ENCODE measurements around the gene CPS1.

CPS1 gene

DNA sequence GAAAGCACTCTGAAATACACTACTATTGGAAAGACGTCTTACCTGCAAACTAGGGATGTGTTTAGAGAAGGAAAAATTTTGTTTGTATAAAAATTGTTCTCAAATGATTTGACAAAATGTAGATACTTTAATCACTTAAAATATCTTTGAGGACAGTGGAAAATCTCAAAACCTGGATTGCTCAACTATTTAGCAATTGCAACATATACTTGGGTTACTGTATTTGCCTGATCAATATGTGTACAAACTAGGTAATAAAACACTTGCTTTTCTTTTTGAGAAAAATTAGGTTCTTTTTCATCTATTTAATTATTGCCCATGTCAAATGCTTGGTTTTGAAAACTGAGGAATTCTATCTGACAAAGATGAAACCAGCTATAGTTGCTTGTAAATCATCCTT, 60.9 kb downstream of the CPS1 start:
- no peak for DNase-seq

DNA sequence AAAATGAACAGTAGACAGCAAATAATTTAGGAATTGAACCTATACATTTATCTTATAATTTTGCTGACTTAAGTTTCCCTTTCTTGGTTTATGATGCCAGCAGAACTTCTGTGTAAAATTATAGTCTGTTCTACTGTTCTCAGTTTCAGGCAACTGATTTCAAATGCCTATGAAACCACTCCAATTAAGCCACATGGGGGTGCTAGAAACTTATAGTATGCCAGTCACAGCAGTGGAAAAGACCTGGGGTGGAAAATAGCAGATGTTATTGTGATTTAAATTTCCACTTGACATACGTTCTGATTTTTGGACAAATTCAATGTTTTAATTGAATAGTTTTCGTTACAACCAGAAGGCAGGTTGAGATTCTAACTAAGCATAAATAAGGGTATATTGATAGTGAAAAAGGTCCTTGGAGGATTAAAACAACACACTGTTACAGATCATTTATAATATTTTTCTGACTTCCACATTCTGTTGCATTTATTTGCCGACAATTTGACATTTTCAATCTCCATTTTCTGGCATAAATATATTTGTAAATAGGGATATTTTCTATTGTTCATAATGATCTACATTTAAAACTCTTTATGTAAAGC, 61.4 kb downstream of the CPS1 start:
- DNase-seq: peak; percentile 11

DNA sequence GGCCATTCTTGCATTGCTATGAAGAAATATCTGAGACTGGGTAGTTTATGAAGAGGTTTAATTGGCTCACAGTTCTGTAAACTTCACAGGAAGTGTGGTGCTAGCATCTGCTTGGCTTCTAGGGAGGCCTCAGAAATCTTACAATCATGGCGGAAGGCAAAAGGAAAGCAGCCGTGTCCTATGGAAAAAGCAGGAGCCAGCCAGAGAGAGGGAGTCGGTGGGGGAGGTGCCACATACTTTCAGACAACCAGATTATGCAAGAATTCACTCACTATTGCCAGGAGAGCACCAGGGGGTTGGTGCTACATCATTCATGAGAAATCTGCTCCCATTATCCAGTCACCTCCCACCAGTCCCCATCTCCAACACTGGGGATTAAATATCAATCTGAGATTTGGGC, 64.1 kb downstream of the CPS1 start:
- peak; percentile 3 for DNase-seq

DNA sequence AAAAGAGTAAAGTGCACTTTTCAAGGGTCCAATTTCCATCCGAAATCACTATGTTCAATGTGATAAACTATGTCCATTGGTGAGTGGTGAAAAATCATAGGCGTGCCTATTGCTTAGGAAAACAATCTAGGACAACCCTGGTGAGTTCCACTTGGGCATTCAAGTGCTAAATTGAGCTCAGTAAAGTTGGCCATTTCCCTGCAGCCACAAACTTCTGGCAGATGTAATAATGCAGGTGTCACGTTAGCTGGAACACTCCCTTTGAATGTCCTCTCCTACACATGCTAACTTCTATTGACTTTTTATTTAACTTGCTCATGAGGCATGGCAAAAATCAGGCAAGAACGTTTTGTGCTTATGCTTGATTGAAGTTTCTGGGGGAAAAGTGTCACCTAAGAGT, 67.1 kb downstream of the CPS1 start:
- DNase-seq: no peak

DNA sequence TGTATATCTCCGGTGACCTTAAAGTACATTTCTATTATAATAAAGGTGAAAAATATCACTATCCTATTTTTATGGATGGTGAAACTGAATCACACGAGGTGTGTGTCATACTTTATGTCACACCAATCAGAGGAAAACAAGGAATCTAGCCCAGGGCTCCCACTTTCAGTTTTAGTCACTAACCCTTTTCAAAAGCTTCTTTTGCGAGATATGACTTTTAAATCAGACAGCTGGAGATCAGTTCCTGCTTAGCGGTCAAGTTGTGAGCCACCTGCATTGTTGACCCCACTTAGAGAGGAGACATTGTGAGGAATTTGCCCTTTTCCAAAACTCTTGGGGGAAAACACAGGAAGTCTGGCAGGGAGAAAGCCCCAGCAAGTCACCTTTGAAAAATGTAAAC, 70.5 kb downstream of the CPS1 start:
- no peak for DNase-seq

DNA sequence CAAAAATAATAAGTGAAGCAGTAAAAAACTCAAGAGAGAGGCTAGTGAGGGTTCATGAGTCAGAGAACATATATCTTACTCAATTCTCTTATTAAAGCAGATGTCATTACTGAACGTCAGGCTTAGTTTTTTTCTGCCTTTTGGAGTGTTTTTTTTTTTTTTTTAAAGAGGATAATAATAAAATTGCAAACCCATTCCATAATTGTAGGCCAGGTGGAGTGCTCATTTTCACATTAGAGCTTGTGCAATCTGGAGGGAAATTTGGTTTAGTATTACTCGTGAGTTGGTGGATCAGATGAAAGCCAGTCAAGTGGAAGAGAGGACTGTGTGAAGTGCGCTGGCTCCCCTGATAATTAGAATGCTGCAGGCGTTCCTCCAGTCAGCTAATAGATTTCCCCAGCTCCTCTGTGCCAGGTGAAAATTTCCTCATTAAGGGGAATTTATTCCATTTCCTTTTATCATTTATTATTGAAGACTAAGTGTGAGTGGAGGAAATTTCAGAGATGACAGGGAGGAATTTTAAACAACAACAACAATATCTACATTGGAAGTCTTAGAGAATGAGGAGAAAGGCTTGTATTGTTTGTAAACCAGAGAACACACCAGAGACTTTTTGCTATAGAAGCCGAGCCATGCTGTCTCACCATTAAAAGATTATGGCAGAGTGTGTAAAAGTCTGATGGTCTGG, 74.6 kb downstream of the CPS1 start:
- no peak for DNase-seq

DNA sequence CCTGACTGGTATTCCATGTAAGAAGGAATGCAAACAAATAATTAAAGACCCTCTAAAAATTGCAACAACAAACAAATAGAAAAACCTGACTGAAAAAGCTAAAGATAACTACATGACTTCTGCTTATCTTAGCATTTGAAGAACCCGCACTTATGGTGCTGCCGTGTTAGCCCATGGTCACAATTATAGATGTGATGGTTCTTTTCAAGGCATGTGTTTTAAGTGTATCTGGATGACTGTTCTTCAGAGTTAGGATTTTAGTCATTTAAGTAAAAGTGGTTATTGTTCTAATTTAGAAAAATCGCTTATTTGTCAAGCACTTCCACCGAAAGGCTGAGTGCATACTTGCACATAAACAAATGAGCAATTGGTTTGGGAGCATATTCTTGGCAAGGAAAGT, 77.3 kb downstream of the CPS1 start:
- DNase-seq: no peak

DNA sequence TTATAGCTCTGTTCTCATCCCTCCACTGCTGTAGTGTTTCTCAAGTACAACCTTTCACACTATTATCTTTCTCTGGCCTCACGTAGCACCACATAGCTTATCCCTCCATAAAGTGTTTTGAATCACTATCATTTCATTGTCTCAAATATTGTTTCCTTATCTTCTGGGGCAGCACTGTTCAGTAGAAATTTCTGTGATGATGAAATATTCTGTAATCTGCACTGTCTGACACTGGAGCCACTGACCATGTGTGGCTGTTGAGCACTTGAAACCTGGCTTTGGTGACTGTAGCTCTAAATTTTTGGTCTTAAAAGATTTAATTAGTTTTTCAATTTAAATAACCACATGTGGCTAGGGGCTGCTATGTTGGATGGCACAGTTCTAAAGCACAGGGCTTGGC, 78.9 kb downstream of the CPS1 start:
- DNase-seq: no peak

DNA sequence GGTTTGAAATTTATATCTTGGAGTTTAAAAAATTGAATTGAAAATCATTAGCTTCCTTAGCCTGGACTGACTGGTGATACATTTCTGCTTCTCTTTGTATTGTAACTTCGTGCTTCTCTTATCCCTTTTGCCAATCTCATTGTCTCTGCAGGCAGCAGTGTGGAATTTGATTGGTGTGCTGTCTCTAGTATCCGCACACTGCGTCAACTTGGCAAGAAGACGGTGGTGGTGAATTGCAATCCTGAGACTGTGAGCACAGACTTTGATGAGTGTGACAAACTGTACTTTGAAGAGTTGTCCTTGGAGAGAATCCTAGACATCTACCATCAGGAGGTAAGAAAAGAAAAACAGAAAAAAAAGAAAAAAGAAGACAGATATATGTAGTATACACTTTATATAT, 85.9 kb downstream of the CPS1 start:
- DNase-seq: no peak

DNA sequence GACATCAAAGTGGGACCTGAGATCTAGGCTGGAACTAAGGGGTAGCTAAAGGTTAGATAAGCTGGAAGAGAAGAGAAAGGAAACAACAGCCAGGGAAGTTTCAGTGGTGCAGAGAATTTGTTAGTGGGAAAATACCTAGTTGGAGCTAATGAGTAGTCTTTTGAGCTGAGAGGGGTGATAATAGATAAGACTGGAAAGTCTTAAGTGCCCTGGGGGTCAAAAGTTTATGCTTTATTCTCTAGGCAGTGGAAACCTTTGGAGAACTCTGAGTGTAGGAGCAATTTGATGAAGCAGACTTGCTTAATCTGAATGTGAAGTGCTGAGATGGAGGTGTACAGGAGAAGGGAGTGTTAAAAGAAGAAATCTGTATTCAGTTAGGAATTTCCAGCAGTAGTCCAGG, 90.8 kb downstream of the CPS1 start:
- no peak for DNase-seq

DNA sequence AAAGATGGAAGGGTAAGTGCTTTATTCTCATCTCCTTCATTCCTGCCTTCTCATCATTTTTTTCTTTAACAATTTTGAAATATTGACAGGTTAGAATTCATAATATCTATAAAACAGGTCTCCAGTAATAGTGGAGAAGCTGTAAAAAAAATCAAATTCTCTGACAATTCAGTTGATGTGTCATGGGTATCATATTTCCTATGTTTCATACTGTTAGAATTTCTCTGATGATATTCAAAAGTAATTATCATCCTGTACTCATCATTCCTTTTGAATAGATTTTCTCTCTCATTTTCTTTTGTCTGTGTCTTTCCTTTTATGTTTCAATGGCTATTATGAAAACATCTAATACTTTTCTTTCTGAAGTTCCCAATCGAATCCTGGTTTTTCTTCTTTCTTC, 97.7 kb downstream of the CPS1 start:
- no peak for DNase-seq

DNA sequence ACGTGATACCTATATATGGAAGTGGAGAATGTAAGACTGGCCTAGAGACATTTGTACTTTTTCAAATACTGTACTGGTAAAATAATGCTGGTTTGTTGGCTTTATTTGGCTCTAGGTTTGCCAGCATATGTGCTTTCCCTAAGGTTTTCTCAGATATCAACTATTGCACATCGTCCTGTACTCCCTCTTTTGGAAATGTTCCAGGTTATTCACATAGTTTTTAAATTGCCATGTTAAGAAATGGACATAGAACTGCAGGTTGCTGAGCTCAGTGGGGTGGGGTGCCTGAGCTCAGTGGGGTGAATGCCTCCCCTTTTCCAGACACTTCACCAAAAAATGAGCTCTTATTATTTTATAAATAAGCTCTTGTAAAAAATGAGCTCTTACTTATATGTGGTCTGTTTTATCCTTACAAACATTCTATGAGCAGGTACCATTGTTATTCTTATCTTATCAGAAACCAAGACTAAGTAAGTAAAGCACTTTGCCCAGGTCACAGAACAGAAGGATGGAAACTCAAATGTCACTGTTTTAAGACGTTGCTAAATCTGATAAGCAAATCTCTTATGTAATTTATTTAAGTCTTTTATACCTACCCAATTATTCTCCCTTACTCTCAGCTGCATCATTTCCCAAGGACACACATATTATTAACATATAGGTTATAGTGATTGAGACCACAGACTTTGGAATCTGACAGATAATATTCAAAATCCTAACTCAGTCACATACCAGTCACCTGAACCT, 99.0 kb downstream of the CPS1 start:
- DNase-seq: no peak

DNA sequence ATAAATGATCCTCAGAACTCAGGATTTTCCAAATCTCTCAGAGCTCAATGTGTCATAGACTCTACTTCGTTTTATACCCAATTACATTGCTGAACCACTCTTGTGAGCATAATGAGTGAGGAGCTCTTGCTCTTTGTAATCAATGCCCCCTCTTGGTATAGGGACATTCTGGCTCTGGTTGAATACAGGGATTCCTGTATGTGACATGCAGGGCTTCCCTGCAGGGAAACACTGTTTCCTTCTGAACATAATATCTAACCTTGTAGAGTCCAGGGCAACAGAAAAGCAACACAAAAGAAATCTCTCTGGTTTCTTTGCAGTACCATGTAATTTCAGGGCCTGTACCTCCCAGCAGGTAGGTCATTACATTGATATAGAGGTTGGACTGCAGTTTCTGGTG, 101.5 kb downstream of the CPS1 start:
- no peak for DNase-seq

DNA sequence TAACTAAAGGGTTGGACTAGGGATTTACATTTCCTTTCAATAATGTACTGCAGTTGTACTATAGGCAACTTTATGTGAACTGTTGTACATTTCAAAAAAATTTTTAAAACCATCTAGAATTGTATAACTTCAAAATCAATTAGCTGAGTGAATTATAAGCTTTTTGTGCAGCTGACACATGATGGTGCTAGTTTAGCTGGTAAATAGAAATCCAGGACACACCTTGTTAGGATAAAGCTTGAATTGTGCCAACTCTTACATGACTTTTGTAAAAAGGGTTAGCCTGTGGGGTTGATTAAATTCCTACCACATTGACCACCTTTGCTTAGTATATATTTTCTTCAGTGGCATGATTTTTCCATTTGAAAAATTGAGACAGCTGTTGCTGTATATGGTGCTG, 104.4 kb downstream of the CPS1 start:
- no peak for DNase-seq

DNA sequence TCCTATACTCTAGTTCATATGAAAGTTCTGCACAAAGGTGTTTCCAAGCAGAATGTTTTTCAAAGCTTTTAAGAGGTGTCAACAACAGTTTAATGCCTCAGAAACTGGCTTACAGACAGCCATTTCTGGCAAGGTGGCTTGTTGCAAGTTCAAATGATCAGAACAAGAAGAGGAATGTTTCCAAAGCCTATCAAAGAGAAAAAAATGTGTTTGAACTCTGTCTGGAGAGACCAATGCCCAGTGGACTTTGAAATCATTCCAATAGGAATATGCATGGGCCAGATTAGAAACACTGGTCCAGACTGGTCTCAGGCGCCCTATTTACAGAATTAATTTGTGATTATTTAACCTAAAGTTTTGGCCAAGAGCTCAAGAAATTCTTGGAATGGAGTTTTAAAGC, 106.2 kb downstream of the CPS1 start:
- DNase-seq: no peak

DNA sequence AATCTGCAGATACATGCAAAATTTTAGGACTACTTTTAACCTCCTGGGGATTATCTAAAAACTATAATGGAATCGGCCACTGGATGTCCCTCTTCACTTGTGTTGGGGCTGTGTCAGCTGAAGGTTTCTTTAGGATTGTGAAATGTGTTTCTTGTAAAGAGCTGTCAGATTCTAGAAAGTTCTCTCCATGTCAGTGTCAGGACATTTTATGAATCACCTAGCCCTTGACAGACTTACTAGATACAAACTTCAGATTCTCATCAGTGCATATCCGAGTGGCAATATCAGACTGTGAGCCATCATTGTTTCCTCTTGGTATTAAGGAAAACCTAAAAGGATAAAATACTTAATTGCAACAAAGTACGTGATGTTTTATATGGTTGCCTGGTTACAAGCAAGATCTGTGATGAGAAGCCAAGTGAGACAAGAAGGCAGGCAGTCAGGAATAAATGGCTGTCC, 107.3 kb downstream of the CPS1 start:
- no peak for DNase-seq

DNA sequence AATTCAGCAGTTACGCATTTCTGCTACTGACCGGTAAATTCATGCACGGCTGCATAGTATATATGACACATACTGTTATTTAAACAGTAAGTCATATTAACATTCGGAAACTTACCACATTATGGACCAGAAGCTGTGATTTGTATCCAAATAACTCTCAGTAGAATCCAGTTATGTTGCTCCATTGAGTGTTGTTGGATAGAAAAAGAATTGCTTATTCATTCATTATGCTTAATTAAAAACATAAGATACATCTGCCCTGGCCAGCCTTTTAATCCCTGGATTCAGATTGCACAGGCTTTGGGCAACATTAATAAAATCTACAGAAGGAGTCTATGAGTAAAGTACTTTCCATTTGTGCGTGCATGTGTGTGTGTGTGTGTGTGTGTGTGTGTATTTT, 111.3 kb downstream of the CPS1 start:
- DNase-seq: no peak

DNA sequence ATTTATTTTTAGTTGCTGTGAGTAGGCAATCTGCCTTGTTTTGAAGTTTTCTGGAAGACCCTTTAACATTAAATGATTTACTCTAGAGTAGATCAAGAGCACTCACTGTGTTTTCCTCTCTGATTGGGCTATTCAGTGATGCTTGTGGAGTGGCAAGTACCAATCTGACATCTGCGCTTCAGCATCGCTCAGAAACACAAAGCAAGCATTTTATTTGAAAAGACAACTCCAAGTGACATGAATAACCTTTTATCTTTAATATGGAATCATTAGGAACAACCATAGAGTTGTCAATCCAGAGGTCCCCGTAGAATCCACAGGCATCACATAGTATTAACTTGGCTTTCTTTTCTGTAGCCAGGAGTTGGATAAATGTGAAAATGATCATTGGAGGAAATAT, 114.7 kb downstream of the CPS1 start:
- no peak for DNase-seq

DNA sequence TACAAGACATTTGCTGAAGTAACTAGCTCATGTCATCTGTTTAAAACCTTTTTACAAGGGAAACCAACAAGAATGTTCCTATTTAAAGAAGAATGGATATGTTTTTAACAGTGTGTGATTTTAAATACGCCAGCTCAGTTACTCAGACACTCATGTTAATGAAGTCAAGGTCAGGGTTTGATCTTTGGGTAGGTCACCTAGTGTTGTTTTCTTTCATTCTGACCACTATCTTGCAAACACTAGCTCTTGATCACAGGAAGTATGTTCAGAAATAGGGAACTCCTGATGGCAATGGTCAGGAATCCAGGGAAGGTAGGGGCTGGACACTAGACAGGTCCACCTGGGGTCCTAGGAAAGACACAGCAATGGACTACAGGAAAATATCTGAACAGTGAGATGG, 116.7 kb downstream of the CPS1 start:
- no peak for DNase-seq

DNA sequence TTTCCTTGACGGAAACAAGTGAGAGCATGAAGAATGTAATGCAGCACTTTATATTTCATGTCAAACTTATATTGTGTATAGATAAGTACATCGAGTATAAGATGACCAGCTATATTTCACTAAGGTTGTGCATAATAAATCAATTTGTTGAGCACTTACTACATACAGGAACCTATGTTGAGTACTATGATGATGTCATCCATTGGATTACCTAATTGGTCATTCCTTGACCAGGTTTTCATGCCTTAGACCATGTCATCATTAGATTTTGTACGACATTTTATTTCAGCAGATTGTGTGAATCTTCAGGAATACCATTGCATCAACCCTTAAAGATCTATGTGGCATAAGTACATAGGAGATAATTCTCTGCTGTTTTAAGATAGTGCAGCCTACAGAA, 119.7 kb downstream of the CPS1 start:
- DNase-seq: no peak

DNA sequence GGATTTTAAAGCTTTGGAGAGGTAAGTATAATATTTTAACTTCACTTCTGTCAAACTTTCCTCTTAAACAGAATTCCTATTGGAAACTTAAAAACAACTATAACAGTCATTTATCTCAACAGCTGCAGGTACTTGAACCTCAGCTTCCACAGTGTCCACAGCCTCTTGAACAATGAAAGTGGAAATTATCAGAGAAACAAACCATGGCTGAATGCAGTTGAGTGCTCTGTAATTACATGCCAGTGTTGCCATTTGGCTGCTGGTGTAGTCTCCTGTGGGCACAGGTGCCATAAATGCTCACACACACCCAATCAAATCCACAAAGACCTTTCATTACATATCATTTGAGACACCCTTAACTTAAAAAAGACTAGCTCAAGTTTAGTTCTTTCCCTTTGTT, 125.1 kb downstream of the CPS1 start:
- no peak for DNase-seq

DNA sequence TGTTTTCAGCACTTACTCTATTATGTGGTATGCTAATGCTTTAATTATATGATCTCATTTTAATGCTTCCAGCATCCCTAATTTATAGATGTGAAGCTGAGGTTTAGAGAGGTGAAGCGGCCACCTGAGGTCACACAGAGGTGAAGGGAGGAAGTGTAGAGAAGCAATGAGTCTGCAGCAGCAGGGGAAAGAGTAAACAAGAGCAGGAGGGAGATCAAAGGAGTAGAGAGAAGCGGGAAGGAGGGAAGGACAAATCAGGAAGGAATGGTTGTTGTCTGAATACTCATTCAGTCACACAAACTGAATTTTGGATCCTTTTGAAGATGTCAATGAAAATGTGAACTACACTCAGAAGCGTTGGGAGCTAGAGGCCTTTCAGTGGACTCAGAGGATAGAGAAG, 130.0 kb downstream of the CPS1 start:
- no peak for DNase-seq

DNA sequence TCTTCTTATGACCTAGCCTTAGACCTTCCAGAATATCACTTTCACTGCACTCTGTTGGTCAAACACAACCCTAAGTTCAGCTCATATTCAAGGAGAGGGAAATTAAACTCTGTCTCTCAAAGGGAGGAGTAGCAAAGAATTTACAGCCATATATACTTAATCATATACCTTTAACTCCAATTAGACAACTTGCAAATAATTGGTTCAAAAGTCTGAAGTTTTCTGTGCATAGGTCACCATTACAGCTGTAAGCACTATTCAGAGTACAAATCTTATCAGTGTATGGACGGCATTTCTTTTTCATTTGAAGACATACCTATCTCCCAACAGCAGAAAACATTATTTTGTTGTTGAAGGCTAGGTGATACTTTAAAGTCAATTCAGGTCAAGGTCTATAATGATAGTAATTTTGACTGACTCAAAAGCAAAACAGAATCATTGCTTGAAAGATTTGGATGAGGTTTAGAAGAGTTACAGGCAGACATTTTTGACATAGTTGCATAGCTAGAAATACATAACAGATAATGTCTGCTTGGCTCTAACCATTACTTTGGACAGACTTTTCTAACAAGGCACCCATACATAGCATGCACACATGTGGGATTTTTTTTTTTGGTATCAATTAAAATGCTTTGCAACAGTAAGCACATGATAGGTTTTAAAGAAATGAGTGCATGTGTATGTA, 131.5 kb downstream of the CPS1 start:
- DNase-seq: no peak

DNA sequence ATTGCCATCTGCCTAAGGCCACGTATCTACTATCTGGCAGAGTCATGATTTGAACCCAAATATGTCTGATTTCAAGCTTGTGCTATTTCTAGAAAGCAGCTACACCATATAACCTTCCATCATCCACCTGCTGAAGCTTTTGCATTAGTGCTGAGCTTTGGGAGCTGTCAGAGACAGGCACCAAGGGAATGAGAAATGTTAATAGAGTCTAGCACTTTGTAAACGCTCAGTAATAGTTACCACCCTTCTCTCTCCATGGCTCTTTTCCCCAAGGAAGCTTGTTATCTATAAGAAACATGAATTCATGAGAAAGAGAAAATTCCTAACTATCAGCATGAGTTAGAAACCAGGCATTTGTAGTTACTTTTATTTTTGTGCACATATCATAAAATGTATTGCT, 151.5 kb downstream of the CPS1 start:
- DNase-seq: no peak
